GM10266 (cell line): Measurements from ENCODE around the gene GIT2.

Experiments used
- DNase-seq: peaks from one replicate; pipeline ENCODE4 v3.0.0; 2012; ENCODE audit errors: extremely low spot score
- TF ChIP-seq, protein P1 (sequence below): IDR thresholded peaks from 2 replicates; pipeline ENCODE4 v1.5.1; 2012; ENCODE audit warnings: mild to moderate bottlenecking, low read depth; ENCODE audit not compliant: control insufficient read depth, insufficient read depth; ENCODE audit errors: missing control alignments

GIT2 gene

DNA sequence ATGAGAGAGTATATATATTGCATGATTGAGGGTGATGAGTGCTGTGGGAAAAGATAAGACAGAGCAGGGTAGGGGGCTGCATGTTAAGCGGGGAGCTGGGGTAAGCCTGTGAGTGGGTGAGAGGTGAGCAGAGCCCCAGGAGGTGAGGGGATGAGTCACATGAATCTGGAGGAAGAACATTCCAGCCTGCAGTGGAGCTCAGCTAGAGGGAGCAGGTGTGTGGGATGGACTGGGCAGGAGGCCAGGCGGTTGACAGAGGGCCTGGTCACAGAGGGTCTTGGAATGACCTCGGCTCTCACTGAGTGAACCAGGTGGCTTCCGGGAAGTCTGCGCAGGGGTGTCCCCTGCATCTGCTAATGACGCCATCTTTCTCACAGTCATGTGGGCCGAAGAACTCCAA lies 44.4 kb downstream of the GIT2 start:
- TF ChIP-seq, protein P1, sequence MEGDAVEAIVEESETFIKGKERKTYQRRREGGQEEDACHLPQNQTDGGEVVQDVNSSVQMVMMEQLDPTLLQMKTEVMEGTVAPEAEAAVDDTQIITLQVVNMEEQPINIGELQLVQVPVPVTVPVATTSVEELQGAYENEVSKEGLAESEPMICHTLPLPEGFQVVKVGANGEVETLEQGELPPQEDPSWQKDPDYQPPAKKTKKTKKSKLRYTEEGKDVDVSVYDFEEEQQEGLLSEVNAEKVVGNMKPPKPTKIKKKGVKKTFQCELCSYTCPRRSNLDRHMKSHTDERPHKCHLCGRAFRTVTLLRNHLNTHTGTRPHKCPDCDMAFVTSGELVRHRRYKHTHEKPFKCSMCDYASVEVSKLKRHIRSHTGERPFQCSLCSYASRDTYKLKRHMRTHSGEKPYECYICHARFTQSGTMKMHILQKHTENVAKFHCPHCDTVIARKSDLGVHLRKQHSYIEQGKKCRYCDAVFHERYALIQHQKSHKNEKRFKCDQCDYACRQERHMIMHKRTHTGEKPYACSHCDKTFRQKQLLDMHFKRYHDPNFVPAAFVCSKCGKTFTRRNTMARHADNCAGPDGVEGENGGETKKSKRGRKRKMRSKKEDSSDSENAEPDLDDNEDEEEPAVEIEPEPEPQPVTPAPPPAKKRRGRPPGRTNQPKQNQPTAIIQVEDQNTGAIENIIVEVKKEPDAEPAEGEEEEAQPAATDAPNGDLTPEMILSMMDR, result no peak
- DNase-seq, result no peak

DNA sequence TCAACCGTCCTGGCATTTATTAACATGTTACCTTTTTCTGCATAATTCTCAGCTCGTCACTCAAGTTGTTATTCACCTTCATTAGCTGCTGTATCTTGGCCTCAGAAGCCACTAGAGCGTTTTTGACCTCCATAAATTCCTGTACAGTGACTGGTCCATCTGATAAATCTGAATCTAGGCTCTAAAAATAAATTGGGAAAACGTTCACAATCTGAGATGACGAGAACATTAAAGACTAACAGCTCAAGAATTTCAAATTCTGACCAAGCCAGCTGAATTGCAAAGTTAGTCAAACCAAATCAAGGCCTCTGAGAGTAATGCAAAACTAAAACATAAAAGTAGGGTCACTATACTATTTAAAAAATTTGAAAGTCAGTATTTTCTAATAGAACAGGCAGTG lies 45.0 kb downstream of the GIT2 start:
- no peak for DNase-seq
- TF ChIP-seq, protein P1, result no peak

DNA sequence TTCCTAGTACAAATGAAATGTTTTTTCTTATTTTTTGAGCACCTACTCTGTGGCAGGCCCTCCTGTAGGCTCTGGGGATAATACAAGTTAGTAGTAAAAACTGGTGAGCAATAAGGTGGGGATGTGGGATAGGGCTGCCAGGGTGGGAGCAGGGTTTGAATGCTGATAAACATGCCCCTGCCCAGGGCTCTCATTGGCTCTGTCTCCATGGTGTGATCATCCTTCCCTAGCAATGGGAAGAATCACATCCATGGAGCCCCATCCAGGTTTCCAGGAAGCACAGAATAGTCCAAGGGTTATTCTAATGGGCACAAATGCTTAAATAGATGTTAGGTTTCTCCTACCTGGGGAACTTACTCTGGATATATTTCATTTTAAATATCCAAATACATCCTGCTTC lies 45.5 kb downstream of the GIT2 start:
- no peak for DNase-seq
- TF ChIP-seq, protein P1, result no peak

DNA sequence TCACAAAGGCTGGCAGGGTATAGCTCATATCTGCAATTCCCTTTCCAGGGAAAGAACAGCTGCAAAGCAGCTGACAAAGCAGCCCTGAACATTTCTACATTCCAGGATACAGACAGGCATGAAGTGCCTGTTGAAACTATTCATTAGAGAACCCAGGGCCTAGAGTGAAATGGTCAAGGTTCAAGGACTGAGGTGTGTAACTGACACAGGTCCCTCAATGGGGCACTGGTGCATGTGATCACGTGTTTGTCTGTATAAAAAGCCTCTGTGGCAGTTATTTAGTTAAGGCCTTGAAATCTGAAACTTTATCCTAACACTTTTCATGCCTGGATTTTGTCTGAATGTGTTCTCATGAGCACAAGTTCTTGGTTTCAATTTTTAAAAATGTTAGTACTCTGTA lies 47.1 kb downstream of the GIT2 start:
- DNase-seq, result no peak
- TF ChIP-seq, protein P1, result no peak

DNA sequence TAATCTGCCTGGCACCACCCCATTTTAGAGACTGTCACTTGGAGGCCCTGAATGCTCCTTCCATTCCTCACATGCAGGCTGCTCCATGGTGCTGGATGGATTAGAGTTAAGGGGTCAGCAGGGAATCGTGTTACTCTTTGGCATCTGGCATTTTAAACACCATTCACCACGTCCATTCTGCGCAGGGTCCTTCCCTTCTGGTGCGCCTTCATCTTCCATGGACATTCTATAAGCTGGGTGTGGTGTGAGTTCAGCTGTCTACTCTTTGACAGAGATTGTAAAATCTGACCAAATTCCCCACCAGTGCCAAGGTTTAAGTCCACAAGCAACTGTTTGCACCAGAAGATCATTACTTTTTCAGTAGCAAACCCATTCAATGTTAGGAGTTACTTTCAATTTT lies 47.8 kb downstream of the GIT2 start:
- DNase-seq, result no peak
- TF ChIP-seq, protein P1, result no peak

DNA sequence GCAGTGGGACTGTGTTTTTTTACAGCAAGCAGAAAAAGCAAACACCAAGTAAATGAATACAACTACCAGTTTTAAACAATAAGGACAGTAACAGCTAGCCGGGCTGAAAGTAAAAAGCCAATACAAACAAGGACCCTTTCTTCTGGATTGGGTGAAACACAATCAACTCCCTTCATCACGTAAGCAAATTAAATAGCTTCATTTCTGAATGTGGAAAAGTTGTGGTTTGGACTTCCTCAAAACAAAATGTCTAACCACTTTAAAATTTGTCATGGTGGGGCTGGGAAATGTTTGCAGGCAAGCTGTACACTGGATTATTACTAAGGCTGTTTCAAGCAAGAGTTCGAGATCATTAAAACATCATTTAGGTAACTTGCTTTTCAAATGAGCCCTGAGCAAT lies 48.6 kb downstream of the GIT2 start:
- TF ChIP-seq, protein P1, result no peak
- DNase-seq, result no peak

DNA sequence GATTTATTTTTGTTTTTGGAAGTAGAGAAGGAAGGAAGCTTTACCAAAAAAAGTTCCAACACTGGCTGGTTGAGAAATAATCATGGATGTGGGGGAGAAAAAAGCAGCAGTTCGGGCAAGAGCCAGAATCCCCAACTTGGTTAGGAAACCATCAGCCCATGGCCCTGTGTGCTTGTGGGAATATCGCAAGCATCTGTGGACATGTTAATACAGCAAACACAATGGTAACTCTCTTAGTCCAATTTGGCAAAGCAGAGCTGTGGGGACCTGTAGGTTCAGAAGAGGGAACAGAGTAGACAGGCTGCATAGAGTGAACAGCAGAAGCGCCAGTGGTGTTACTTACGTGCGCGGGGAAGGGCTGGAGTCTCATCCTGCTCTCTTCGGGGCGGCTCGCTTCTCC lies 49.3 kb downstream of the GIT2 start:
- DNase-seq, result no peak
- TF ChIP-seq, protein P1, result no peak
